Liver (tissue), 9 donors: Measurements from ENCODE around the gene VSX2. TPM values are rescaled to one million over a fixed set of nuclear protein-coding genes. Genes with fewer than 3 reads are reported as not detected.

Experiments used
- DNase-seq: peaks from one replicate; pipeline ENCODE4 v3.0.0-alpha.2; 2017; ENCODE audit warnings: low spot score
- H3K27ac ChIP-seq, 2 donors: one replicate each; pipeline ENCODE4 v1.7.0; 2013; ENCODE audit warnings: inconsistent platforms in 2 of 2, low read length in 2 of 2, control low read depth in 1 of 2, low read depth in 1 of 2, mild to moderate bottlenecking in 1 of 2
- H3K27me3 ChIP-seq, 4 donors: one replicate each; pipeline versions ENCODE4 v1.6.1 to v1.7.0; 2013; ENCODE audit warnings: low read length in 3 of 4, inconsistent platforms in 1 of 4, mild to moderate bottlenecking in 1 of 4, moderate library complexity in 1 of 4; ENCODE audit not compliant: control insufficient read depth in 4 of 4, insufficient read depth in 4 of 4
- H3K36me3 ChIP-seq, 4 donors: one replicate each; pipeline versions ENCODE4 v1.6.1 to v1.7.0; 2013; ENCODE audit warnings: low read length in 3 of 4, mild to moderate bottlenecking in 3 of 4, low read depth in 1 of 4, moderate library complexity in 1 of 4; ENCODE audit not compliant: control insufficient read depth in 4 of 4, insufficient read depth in 3 of 4
- H3K4me1 ChIP-seq, 4 donors: one replicate each; pipeline versions ENCODE4 v1.6.1 to v1.7.0; 2013; ENCODE audit warnings: low read length in 3 of 4, mild to moderate bottlenecking in 3 of 4, moderate library complexity in 1 of 4; ENCODE audit not compliant: control insufficient read depth in 4 of 4, insufficient read depth in 4 of 4
- H3K4me3 ChIP-seq, 3 donors: one replicate each; pipeline versions ENCODE4 v1.6.1 to v1.7.0; 2013; ENCODE audit warnings: low read length in 3 of 3, control low read depth in 1 of 3, low read depth in 1 of 3, mild to moderate bottlenecking in 1 of 3
- H3K9ac ChIP-seq, 2 donors: one replicate each; pipeline ENCODE4 v1.7.0; 2013; ENCODE audit warnings: low read length in 2 of 2, mild to moderate bottlenecking in 2 of 2, moderate library complexity in 2 of 2, control low read depth in 1 of 2, low read depth in 1 of 2
- H3K9me3 ChIP-seq, 4 donors: one replicate each; pipeline versions ENCODE4 v1.6.1 to v1.7.0; 2013; ENCODE audit warnings: low read length in 3 of 4; ENCODE audit not compliant: control insufficient read depth in 4 of 4
- ATF3 ChIP-seq: IDR thresholded peaks from 2 replicates; pipeline ENCODE4 v1.6.1; 2016; ENCODE audit warnings: antibody characterized with exemption
- EGR1 ChIP-seq, 2 donors: IDR thresholded peaks; 2 replicates each; pipeline ENCODE4 v1.6.1; 2016 to 2018; ENCODE audit warnings: antibody characterized with exemption in 2 of 2, low read depth in 2 of 2
- FOXA1 ChIP-seq: IDR thresholded peaks from 2 replicates; pipeline ENCODE4 v1.6.1; 2016; ENCODE audit warnings: antibody characterized with exemption
- FOXA2 ChIP-seq: IDR thresholded peaks from 2 replicates; pipeline ENCODE4 v1.6.1; 2016; ENCODE audit warnings: antibody characterized with exemption
- GABPA ChIP-seq, 2 donors: IDR thresholded peaks in 1 of 2; conservative IDR thresholded peaks in 1 of 2; 2 replicates each; pipeline ENCODE4 v1.6.1; 2016; ENCODE audit warnings: antibody characterized with exemption in 2 of 2, mild to moderate bottlenecking in 1 of 2, moderate library complexity in 1 of 2
- HNF4A ChIP-seq, 2 donors: conservative IDR thresholded peaks; 2 replicates each; pipeline ENCODE4 v1.6.1; 2016; ENCODE audit warnings: antibody characterized with exemption in 2 of 2, mild to moderate bottlenecking in 2 of 2
- HNF4G ChIP-seq: IDR thresholded peaks from 2 replicates; pipeline ENCODE4 v1.6.1; 2016; ENCODE audit warnings: antibody characterized with exemption
- JUND ChIP-seq, 2 donors: IDR thresholded peaks; 2 replicates each; pipeline ENCODE4 v1.6.1; 2016; ENCODE audit warnings: antibody characterized with exemption in 2 of 2
- MAX ChIP-seq: IDR thresholded peaks from 2 replicates; pipeline ENCODE4 v1.6.1; 2016; ENCODE audit warnings: antibody characterized with exemption
- NR2F2 ChIP-seq: IDR thresholded peaks from 2 replicates; pipeline ENCODE4 v1.6.1; 2016; ENCODE audit warnings: antibody characterized with exemption
- RAD21 ChIP-seq, 2 donors: IDR thresholded peaks; 2 replicates each; pipeline ENCODE4 v1.6.1; 2016; ENCODE audit warnings: antibody characterized with exemption in 2 of 2, mild to moderate bottlenecking in 2 of 2
- REST ChIP-seq: IDR thresholded peaks from 2 replicates; pipeline ENCODE4 v1.6.1; 2016; ENCODE audit warnings: antibody characterized with exemption, mild to moderate bottlenecking
- SP1 ChIP-seq: IDR thresholded peaks from 2 replicates; pipeline ENCODE4 v1.6.1; 2018; ENCODE audit warnings: antibody characterized with exemption, mild to moderate bottlenecking
- TAF1 ChIP-seq: conservative IDR thresholded peaks from 2 replicates; pipeline ENCODE4 v1.6.1; 2016; ENCODE audit warnings: antibody characterized with exemption, mild to moderate bottlenecking
- WGBS: extraction: QIAGEN DNeasy Blood & Tissue Kit; methylation state at CpG from one replicate; pipeline ENCODE4 v1.1.7; 2013; 5-methylcytosine and 5-hydroxymethylcytosine counted together
- polyA plus RNA-seq, 2 donors: library from polyadenylated mRNA; stranded (reverse) in 1 of 2; unstranded in 1 of 2; fragments of 200-250 nt in 1 of 2; fragments of >200 nt in 1 of 2; fragmentation: Nextera tagmentation in 1 of 2; extraction: Ambion mirVana in 1 of 2; gene quantifications; one replicate each; pipeline versions ENCODE4 v1.2.1 to v1.2.3, GENCODE V29; 2013 to 2015
- total RNA-seq, 2 donors: library from RNA; depleted of rRNA; stranded (reverse); fragments of >200 nt; gene quantifications; one replicate each; pipeline ENCODE4 v1.2.3, GENCODE V29; 2014
- TF ChIP-seq, protein P1 (sequence below): fragments of 150-350 bp; IDR thresholded peaks from 2 replicates; pipeline ENCODE4 v1.5.1; 2017; ENCODE audit warnings: improper control_type of control experiment, low read depth, low read length; ENCODE audit not compliant: missing input control
- donor health status: healthy.
- donor health status: healthy.
- donor health status: healthy.
- donor health status: healthy.
- donor health status: healthy.

VSX2 gene
- total and polyA plus RNA-seq, 4 donors = not detected

- no peak for DNase-seq
- Histone ChIP-seq H3K9ac (no peak overlapping the region), H3K27me3 (no peaks in the 10 kb centered on the region), H3K4me3 (no peak overlapping the region), H3K27ac (no peak overlapping the region), H3K4me1 (no peaks in the 10 kb centered on the region), H3K36me3 (peaks cover 11 to 81% (median 49%) of the 10 kb centered on the region in 4 donors), H3K9me3 (no peaks in the 10 kb centered on the region)
- TF ChIP-seq NR2F2 (no peak), RAD21 (IDR thresholded peaks at IDR 0.05) (no peak), REST (no peak), ATF3 (no peak), HNF4G (no peak), EGR1 (IDR thresholded peaks at IDR 0.05; ENCODE audit: low read depth in 2 of 2) (no peak), FOXA1 (no peak), HNF4A (conservative IDR thresholded peaks at IDR 0.05) (no peak), TAF1 (no peak), GABPA (IDR thresholded peaks at IDR 0.05 in 1 of 2, conservative IDR thresholded peaks at IDR 0.05 in 1 of 2) (no peak)
- WGBS = 87% methylated on average over 11 of the region's 11 CpGs
Measured at GRCh38 chr14:74292061-74292460, 52.8 kb downstream of the VSX2 start.

DNA sequence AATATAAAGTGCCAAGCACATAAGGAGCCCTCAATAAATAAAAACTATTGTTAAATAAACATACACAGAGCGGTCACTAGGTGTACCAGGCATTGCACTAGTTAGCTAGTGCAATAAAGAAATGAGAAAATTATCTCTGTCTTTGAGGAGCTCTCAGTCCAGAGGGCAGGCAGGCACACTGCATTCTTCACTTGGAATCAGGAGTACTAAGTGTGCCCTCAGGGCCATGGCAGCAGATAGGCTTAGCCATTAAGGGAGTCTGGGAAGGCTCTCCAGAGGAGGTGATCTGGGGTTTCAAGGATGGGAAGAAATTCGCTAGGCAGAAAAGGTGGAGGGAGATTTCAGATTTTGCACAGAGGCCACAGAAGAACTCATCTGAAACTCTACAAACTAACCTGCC lies 54.4 kb downstream of the VSX2 start:
- no peak for DNase-seq
- 95% methylated on average over 2 of the region's 2 CpGs for WGBS
- Histone ChIP-seq H3K4me1 (no peaks in the 10 kb centered on the region), H3K4me3 (no peak overlapping the region), H3K27ac (no peak overlapping the region), H3K9ac (no peak overlapping the region), H3K36me3 (peaks cover 8 to 77% (median 42%) of the 10 kb centered on the region in 4 donors), H3K9me3 (no peaks in the 10 kb centered on the region), H3K27me3 (no peaks in the 10 kb centered on the region)
- TF ChIP-seq REST (no peak), JUND (IDR thresholded peaks at IDR 0.05) (no peak), FOXA1 (no peak), SP1 (no peak), FOXA2 (no peak), MAX (no peak), RAD21 (IDR thresholded peaks at IDR 0.05) (no peak), HNF4A (conservative IDR thresholded peaks at IDR 0.05) (no peak), GABPA (IDR thresholded peaks at IDR 0.05 in 1 of 2, conservative IDR thresholded peaks at IDR 0.05 in 1 of 2) (no peak)
- TF ChIP-seq, protein P1, sequence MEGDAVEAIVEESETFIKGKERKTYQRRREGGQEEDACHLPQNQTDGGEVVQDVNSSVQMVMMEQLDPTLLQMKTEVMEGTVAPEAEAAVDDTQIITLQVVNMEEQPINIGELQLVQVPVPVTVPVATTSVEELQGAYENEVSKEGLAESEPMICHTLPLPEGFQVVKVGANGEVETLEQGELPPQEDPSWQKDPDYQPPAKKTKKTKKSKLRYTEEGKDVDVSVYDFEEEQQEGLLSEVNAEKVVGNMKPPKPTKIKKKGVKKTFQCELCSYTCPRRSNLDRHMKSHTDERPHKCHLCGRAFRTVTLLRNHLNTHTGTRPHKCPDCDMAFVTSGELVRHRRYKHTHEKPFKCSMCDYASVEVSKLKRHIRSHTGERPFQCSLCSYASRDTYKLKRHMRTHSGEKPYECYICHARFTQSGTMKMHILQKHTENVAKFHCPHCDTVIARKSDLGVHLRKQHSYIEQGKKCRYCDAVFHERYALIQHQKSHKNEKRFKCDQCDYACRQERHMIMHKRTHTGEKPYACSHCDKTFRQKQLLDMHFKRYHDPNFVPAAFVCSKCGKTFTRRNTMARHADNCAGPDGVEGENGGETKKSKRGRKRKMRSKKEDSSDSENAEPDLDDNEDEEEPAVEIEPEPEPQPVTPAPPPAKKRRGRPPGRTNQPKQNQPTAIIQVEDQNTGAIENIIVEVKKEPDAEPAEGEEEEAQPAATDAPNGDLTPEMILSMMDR = no peak
